HL-60 (cell line): ENCODE data around the gene LRP1B.

Experiments
- DNase-seq, 2 experiments: peaks; one replicate each; pipeline ENCODE4 v3.0.0-alpha.2; 2010 to 2020; ENCODE audit warnings: low read depth in 1 of 2, low spot score in 1 of 2
- H3K27ac ChIP-seq: fragments of 250-450 bp; sonication (Bioruptor Pico); replicated peaks from 2 replicates; pipeline ENCODE4 v1.5.1; 2020; ENCODE audit warnings: mild to moderate bottlenecking, moderate library complexity
- H3K27me3 ChIP-seq: fragments of 250-450 bp; sonication (Bioruptor Pico); 2 replicates; pipeline ENCODE4 v1.5.1; 2021; ENCODE audit warnings: mild to moderate bottlenecking, moderate library complexity; ENCODE audit not compliant: insufficient read depth, poor library complexity, severe bottlenecking
- H3K4me3 ChIP-seq: replicated peaks from 2 replicates; pipeline ENCODE4 v1.5.1; 2011; ENCODE audit warnings: mild to moderate bottlenecking, control low read depth, low read length; ENCODE audit not compliant: insufficient read depth
- CTCF ChIP-seq: IDR thresholded peaks from one replicate; pipeline ENCODE4 v1.5.1; 2011; ENCODE audit warnings: low read length, control low read depth, inconsistent platforms; ENCODE audit not compliant: insufficient read depth
- GABPA ChIP-seq: IDR thresholded peaks from 2 replicates; pipeline ENCODE4 v1.6.1; 2012; ENCODE audit warnings: low read depth
- POLR2AphosphoS5 ChIP-seq: IDR thresholded peaks from 2 replicates; pipeline ENCODE4 v1.6.1; 2012; ENCODE audit warnings: low read depth
- REST ChIP-seq: IDR thresholded peaks from 2 replicates; pipeline ENCODE4 v1.6.1; 2012; ENCODE audit warnings: low read depth; ENCODE audit not compliant: insufficient replicate concordance
- SPI1 ChIP-seq: IDR thresholded peaks from 2 replicates; pipeline ENCODE4 v1.6.1; 2012; ENCODE audit warnings: low read depth, mild to moderate bottlenecking, borderline replicate concordance

LRP1B gene

GRCh38 chr2:141323571-141323970, 807.2 kb downstream of the LRP1B start:
- no peak overlapping the region for H3K27ac ChIP-seq
- TF ChIP-seq REST (no peak), GABPA (no peak), CTCF (no peak), POLR2AphosphoS5 (no peak), SPI1 (no peak)

GRCh38 chr2:141317986-141318385, 812.8 kb downstream of the LRP1B start:
- Histone ChIP-seq H3K27me3 (no peaks in the 10 kb centered on the region), H3K4me3 (no peak overlapping the region), H3K27ac (no peak overlapping the region)
- TF ChIP-seq SPI1 (no peak), CTCF (no peak), REST (no peak)
- DNase-seq: no peak

More at GRCh38 chr2:141323571-141323970, 807.2 kb downstream of the LRP1B start:
- DNase-seq: no peak
- no peak overlapping the region for H3K4me3 ChIP-seq
- H3K27me3 ChIP-seq: no peaks in the 10 kb centered on the region

GRCh38 chr2:141316606-141317005, 814.2 kb downstream of the LRP1B start:
- TF ChIP-seq CTCF: no peak
- TF ChIP-seq POLR2AphosphoS5: no peak
- TF ChIP-seq REST: no peak
- TF ChIP-seq GABPA: no peak
- no peak for TF ChIP-seq SPI1

More at GRCh38 chr2:141316606-141317005, 814.2 kb downstream of the LRP1B start:
- Histone ChIP-seq H3K27ac (no peak overlapping the region), H3K4me3 (no peak overlapping the region), H3K27me3 (no peaks in the 10 kb centered on the region)
- DNase-seq: no peak
